HG02970 (cell line): ENCODE data around the gene FBXO42.

ENCODE experiments used
- ATAC-seq: cut with Tn5 transposase; IDR thresholded peaks from one replicate; pipeline ENCODE4 v1.9.1; 2021; ENCODE audit warnings: mild to moderate bottlenecking, moderate library complexity, moderate number of reproducible peaks; ENCODE audit not compliant: unreplicated experiment, low FRiP score

FBXO42 gene

DNA sequence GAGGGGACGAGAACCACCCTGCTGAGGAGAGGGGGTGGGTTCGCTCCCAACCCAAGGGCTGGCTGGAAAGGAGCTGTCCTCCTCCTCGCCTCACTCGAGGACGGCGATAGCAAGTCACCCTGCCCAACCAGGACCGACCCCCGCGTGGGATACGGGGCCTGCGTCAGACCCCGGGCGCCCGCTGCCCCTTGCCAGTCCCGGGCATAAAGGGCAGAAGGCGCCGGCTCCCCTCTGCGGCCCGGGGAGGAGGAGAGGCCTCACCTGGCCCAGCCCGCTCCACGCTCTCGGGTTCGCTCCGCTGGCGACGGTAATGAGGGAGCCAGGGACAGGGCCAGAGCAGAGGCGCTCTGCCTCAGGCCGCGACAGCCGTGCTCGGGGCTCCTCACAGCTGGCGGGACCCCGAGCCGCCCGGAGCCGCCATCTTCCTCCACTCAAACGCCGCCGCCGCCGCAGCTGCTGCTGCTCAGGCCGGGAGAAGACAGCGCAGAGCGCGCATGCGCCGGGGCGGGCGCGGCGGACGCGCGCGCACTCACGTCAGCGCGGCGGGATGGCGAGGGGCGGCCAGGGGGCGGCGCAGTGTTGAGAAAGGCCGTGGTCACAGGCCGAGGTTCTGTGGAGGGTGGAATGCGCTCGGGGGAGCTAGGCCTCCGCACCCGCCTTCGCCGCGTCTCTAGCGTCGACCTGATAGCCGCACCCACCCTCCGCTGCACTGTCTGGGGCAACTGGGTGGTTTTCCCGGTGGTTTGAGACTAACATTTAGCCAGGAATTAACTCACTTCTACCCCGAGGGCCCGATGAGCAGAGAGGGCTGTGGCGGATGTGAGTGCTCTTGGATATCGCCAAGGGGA lies at the start of gene FBXO42:
Gene FBXO42, minus strand, starts transcription at position 487 of the 848 bp plus-strand sequence. CDS start 37,062 bp downstream, outside the sequence.
- ATAC-seq: peak; percentile 94

DNA sequence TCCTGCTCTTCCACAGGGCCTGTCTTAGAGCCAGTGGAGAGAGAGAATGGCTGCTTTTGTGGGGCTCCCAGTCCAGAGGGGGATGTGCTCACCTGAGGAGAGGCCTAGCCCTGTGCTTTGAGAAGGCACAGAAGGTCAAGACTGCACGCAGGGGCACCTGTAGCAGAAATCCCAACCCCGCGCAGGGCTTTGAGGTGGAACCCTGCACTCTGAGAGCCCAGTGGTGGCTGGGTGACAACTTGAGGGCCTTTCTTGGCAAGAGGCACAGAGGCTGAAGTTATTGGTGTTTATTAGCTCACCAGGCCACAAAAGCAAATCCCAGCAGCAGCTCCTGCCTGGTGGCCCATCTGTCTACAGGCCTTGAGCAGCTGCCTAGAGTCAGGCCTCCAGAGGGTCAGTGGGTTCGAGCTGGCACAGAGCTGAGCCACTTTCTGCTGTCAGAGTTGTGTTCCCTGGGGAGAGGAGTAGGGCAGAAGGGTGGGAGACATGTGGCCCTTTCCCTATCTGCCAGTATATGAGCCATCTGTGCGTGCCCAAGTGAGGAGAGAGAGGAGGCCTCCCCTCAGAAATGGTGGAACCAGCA lies 46.2 kb upstream of the FBXO42 start:
- no peak for ATAC-seq

DNA sequence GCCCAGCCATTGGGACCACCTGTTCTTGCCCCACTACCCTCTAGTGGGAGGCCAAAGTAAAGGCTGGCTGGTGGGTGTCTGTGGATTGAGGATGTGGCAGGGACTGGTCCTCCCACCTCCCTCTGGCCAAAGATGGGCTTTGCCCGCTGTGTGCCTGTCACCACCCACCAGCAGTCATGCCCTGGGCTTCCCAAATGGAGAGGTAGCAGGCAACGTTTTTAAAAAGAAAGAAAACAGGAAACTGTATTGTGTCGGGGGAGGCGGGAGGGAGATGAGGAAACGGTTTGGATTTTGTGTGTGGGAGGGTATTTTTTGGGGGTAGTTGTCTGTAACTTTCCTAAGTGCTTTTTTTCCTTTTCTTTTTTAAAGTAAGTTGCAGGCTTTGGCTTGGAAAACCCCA lies 44.8 kb upstream of the FBXO42 start:
- no peak for ATAC-seq

DNA sequence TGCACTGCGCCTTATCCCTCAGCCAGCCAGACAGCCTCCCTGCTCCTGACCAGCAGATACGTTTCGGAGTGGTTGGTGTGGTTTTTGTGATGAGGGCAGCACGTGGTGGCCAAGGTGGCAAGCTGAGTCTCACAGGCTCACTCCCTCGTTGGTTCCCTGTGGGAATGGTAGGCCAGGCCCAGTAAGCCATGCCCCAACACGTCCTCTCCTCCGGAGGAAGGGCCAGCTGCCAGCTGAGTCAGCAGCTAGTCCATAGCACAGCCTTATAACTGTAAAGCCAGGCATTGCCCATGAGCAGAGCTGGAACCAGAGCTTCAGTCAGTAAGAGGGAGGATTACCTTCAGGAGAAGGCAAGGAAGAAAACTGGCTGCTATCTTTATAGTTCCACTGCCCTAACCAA lies 44.3 kb upstream of the FBXO42 start:
- ATAC-seq: no peak

DNA sequence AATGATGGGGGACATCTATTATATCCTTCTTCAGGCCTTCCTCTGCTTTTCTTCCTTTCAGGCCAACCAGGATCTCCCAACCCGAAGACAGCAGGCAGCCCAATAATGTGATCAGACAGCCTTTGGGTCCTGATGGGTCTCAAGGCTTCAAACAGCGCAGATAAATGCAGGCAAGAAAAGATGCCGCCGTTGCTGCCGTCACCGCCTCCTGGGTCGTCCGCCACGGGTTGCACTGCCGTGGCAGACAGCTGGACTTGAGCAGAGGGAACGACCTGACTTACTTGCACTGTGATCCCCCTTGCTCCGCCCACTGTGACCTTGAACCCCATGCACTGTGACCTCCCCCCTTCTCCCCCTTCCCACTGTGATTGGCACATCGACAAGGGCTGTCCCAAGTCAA lies 42.7 kb upstream of the FBXO42 start:
- ATAC-seq: no peak

DNA sequence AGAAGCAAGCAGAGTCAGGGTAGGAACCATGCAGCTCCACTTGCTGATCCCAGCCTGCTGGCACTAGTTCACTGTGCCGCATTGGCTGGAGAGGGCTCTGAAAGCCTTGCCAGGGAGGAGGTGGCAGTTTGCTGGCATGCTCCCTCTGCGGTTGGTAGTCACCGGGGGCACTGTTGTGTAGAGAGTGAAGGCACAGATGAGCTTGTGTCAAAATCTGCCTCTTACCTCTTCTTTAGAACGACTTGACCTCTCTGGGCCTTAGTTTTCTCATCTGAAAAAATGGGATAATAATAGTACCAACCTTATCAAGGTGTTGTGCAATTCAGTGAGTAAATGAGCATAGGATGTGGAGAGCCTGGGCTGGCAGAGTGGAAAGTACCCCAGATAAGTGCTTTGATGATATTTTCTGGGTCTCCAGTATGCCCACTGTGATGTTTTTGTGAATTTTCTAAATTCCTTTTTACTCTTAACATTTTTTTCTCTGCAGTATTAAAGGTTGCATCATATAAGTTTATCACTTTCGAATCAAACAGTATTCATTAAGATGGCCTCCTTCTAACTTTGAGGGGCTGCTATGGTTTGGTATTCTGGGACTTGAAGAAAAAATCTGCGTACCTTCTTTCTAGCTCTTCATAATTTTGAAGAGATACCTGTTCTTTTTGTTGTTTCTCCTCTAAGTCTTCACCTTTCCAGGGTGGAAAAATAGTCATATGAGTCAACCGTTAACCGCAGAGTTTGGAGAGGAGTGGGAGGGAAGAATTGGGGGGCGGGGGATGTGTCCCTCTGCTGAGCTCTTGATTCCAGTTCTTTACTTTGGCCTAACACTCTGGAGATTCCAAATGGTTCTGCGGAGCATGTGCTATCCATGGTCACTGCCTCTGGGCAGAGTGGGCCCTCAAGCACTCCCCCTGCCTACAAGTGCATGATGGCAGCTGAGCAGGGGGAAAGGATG lies 41.6 kb upstream of the FBXO42 start:
- ATAC-seq: no peak

DNA sequence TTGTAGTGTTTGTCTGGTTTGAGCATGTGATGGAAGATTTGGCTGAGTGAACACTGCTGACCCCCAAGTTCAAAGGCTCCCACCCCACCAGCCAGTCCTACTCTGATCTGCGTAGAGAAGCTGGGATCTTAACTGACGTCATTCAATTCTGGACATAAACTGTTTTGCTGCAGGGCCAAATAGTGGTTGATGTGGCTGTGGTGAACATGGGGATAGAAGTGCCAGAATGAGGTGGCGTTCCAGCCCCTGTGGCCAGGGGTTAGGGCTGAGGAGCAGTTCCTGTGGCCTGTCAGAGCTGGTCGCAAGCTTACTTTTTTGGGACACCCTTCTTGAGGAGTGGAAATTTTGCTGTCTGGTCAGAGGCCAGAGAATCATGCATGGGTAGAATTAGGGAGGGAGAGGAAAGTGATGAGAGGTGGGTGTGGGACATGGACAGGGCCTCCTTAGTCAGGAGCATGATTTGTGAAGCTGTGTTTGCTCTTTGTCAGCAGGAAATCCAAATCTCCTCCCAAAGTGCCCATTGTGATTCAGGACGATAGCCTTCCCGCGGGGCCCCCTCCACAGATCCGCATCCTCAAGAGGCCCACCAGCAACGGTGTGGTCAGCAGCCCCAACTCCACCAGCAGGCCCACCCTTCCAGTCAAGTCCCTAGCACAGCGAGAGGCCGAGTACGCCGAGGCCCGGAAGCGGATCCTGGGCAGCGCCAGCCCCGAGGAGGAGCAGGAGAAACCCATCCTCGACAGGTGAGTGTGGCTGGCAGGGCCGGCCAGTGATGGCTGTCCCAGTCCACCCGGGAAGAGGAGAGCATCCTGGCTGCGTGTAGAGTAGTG lies 40.7 kb upstream of the FBXO42 start:
- ATAC-seq: no peak

DNA sequence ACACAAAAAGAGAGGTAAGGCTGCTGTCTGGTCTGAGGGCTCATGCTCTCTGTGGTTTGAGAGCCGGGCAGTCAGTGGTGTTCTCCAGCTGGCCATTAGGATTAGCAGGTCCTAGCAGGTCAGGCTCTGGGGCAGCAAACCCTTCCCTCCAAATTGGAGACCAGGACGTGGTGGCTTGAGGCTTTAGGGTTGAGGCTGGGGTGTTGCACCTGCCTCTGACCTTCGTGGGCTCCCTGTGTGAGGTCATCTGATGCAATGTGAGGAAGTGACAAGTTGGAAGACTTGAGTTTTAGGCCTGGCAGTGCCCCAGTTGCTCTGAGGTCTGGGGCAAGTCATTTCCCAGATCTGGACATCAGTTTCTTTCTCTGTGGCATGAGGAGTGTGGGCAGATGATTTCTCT lies 39.1 kb upstream of the FBXO42 start:
- no peak for ATAC-seq

DNA sequence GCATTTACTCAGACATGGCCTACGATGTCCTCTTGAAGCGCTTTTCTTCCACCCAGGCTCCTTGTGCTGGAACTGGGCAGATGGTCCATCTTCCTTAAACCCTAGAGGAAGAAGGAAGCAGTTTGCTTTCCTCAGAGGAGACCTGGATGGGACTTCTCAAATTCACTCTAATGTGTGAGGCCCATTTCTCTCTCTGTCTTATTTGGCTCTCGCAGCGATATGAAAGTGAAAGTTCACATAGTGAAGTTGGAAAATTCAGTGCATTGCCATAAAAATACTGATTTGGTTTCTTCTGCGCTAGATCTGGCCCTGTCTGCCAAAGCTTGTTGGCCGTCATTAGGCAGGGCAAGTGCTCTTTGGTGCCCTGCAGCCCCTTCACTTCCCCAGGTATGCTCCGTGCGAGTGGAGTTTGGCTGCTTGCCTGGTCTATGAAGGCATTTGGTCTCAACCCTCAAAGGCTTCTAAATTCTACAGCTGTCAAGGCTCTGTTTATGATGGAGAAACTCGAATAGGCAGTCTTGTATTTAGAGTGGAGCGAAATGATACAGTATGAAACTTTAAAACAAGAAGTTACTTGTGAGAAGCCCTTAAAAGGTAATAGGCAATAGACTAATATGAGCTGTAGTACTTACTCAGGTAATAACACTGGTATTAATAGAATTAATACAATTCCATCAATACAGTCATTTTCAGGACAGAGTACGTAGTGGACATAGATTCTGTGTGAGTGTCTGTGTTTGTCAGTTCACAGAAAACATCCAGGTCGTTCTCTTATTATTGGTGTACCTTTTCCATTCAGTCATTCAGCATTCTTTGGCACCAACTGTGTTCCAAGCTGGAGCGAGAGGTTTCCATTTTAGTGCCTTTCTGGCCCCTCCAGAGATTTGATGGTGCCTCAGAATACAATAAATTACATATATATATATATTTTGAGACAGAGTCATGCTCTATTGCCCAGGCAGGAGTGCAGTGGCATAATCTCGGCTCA lies 35.2 kb upstream of the FBXO42 start:
- no peak for ATAC-seq

DNA sequence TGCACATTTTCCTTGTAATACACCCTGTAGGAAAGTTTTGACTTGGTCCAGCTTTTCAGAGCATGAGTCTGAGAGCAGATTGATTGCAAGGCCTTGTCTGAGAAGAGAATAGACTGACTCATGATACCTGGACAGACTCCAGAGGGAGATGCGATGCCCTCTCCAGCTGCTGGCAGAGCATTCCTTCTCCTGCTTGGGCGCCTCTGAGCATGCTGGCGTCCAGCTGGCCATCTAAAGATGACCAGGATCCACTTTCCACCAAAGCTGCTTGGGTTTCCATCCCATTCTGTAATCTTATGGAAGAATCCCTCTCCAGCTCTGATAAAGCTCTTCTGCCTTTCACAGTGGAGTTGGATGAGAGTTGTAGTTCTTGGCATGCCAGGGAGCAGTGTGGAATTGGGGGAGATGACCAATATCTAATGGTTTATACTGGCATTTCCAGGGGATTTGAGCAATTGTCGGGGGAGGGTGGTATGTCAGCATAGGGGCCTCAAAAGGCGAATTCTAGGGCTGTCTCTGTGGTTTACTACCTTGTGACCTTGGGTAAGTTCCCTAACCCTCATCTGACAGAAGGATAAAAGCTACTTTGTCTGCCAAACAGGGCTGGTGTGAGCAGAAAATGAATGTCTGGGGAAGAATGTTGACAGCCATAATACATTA lies 34.3 kb upstream of the FBXO42 start:
- ATAC-seq: no peak

DNA sequence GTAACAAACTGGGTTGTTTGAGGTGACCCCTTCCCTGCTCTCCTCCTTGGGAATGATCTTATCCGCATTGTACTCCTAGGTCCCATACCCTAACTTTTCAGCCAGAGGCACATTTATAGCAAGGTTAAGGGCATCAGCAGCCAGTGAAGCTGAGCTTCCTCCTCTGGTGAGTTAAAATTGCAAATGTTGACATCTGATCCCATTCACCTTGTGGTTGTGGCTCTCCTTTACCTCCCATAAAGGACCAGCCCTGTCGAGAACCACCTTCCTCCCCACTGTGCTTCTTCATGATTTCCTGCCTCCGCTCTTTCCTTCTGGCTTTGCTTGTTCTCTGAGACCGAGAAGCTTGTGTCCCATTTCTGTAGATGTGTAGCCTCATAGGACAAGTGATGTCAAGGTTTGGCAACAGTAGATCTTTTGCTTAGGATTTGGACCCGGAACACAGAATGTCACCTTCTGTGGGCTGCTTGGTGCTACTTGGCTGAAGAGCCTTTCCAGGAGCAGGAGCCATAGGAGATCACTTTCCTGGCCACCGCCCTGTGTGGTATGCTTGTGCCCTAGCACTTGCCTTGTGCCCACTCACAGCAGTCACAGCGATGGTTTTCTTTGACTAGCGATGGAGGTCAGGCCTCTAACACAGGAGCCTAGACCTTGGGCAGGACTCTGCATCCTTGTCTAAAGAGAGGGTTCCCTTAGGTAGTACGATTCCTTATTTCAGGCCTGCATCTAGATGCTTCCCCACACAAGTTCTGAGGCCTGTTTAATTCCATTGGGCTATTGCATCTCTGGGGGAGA lies 33.6 kb upstream of the FBXO42 start:
- no peak for ATAC-seq

DNA sequence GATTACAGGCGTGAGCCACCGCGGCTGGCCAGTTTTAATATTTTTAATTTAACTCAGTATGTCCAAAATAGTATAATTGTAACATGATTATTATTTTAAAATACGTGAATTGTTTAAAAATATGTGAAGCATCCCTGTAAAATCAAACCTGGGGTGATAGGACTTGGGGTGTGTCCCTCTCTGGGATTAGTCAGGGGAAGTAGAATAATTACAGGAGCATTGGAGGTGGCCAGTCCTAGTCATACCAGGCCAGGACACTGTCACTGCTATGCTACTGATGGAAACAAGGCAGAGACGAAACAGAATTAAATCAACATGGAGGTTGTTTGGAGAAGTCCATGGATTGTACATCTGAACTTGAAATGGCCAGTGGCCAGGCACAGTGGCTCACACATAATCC lies 31.6 kb upstream of the FBXO42 start:
- ATAC-seq: no peak

DNA sequence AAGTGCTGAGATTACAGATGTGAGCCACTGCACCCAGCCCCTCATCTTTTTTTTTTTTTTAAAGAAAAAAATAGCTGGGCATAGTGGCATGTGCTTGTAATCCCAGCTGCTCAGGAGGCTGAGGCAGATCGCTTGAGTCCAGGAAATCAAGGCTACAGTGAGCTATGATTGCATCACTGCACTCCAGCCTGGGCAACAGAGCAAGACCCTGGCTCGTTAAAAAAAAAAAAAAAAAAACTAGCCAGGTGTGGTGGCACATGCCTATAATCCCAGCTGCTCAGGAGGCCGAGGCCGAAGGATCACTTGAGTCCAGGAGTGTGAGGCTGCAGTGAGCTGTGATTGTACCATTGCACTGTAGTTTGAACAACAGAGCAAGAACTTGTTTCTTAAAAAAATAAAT lies 28.6 kb upstream of the FBXO42 start:
- ATAC-seq: no peak

DNA sequence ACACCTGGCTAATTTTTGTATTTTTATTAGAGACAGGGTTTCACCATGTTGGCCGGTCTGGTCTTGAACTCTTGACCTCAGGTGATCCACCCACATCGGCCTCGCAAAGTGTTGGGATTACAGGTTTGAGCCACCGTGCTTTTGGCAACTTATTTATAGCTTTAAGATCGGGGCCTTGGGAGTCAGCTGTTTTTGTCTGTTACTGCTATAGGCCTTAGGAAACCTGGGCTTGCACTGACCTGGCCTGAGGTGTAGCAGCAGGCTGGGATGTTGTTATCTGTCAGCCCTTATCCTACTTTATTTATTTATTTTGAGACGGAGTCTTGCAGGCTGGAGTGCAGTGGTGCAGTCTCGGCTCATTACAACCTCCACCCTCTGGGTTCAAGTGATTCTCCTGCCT lies 26.2 kb upstream of the FBXO42 start:
- ATAC-seq: no peak

DNA sequence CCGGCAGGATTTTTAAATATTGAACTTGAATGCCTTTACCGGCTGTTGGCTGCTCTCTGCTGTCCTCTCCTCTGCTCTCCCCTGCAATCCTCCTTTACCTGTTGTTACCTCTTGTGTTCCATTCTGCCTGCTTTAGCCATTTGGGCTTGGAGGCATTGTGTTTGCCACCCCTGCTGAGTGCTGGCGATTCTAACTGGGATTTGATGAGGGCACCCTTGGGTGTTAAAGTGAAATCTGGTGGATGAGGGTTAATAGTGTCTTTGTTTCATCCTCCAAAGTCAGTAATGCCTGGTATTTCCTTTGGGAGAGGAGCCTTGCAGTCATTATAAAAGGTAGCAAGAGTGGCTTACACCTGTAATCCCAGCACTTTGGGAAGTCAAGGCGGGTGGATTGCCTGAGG lies 24.7 kb upstream of the FBXO42 start:
- no peak for ATAC-seq

DNA sequence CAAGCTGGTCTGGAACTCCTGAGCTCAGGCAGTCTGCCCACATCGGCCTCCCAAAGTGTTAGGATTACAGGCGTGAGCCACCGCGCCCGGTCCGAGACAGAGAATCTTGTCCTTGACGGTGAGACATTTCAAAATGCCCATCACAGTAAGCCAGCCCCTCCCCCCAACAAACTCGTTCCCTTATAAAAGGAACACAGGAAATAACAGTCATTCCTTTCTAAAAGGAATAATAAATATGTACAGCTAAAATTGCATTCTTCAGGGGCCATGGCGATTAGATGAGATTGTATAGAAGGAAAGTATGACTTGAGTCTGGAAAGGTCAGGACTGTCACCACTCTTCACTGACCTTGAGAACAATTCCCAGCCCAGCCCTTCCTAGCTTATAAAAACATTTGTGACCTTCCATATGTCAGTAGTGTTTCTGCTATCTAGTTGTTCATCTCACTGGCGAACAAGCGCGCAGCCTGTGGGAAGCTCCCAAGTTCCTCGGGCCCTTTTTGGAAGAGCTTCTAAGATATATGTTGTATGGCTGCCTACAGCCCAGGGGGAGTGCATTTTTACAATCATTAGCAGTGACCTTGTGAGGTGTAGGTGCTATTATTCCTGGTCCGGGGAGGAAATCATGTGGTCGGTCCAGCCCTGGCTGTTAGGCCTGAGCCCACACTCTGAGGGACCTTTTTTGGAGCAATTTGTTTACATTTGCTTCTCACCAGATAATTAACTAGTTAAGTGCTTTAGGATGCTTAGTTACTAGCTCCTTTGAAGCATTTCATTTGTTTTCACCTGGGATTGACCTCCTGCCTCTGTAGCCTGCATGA lies 23.5 kb upstream of the FBXO42 start:
- no peak for ATAC-seq

DNA sequence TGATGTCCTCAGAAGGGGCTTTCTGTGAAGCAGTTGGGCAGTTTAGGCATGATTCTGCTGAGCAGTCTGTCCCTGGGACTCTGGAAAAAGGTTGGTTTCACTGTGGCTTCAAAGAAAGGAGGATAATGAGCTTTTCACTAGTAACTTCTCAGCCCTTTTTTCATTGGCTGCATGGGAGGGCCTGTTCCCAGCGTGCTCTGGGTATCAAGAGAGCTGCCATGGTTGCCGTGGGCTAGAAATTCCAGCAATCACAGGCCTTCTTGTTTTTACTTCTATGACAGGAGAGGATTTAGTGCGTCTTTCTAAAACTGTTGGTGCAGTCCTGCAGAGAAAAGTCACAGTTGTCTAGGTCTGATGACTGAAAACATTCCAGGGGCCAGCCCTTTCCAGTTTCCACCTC lies 22.0 kb upstream of the FBXO42 start:
- ATAC-seq: no peak
